ENCODE data around the gene RBM33.

The RBM33 gene

GRCh38 chr7:155800301-155800700 lies 155.8 kb downstream of the RBM33 start:
- no peaks in the 10 kb centered on the region for H3K9me3 Mint-ChIP-seq
- H3K4me1 Mint-ChIP-seq = peaks cover 13% of the 10 kb centered on the region
- H3K27me3 Mint-ChIP-seq (ENCODE audit: low read depth) = peaks cover 90% of the 10 kb centered on the region
- no peaks in the 10 kb centered on the region for H3K36me3 Mint-ChIP-seq (ENCODE audit: low read depth)
- no peak overlapping the region for H3K4me3 Mint-ChIP-seq
- TF ChIP-seq CTCF (IDR thresholded peaks at IDR 0.05; ENCODE audit: unreplicated experiment in 3 of 3) = no peak
- H3K27ac Mint-ChIP-seq = no peak overlapping the region

GRCh38 chr7:155800741-155801267 lies 156.3 kb downstream of the RBM33 start:
- Mint-ChIP-seq H3K4me1 (peaks cover 15% of the 10 kb centered on the region), H3K27me3 (ENCODE audit: low read depth) (peaks cover 90% of the 10 kb centered on the region), H3K36me3 (ENCODE audit: low read depth) (no peaks in the 10 kb centered on the region), H3K9me3 (no peaks in the 10 kb centered on the region), H3K27ac (no peak overlapping the region), H3K4me3 (no peak overlapping the region)
- no peak for TF ChIP-seq CTCF (IDR thresholded peaks at IDR 0.05; ENCODE audit: unreplicated experiment in 3 of 3)

- Mint-ChIP-seq H3K4me1 (peaks cover 19% of the 10 kb centered on the region), H3K4me3 (peak overlapping the region; percentile 26 to 52 (median 42)), H3K27ac (no peak overlapping the region), H3K27me3 (ENCODE audit: low read depth) (peaks cover 94% of the 10 kb centered on the region), H3K36me3 (ENCODE audit: low read depth) (no peaks in the 10 kb centered on the region), H3K9me3 (no peaks in the 10 kb centered on the region)
- no peak for TF ChIP-seq CTCF (IDR thresholded peaks at IDR 0.05; ENCODE audit: unreplicated experiment in 3 of 3)
These were observed 157.8 kb downstream of the RBM33 start for GRCh38 chr7:155802291-155802690.

GRCh38 chr7:155802906-155803417 lies 158.5 kb downstream of the RBM33 start:
- no peaks in the 10 kb centered on the region for H3K36me3 Mint-ChIP-seq (ENCODE audit: low read depth)
- H3K27me3 Mint-ChIP-seq (ENCODE audit: low read depth) = peaks cover 96% of the 10 kb centered on the region
- no peaks in the 10 kb centered on the region for H3K9me3 Mint-ChIP-seq
- H3K4me1 Mint-ChIP-seq = peaks cover 23% of the 10 kb centered on the region
- no peak overlapping the region for H3K27ac Mint-ChIP-seq
- no peak overlapping the region for H3K4me3 Mint-ChIP-seq
- TF ChIP-seq CTCF (IDR thresholded peaks at IDR 0.05; ENCODE audit: unreplicated experiment in 3 of 3) = no peak

- Mint-ChIP-seq H3K27me3 (ENCODE audit: low read depth) (peaks cover 95% of the 10 kb centered on the region), H3K27ac (no peak overlapping the region), H3K4me1 (peaks cover 24% of the 10 kb centered on the region), H3K4me3 (peak overlapping the region; percentile 79 to 83 (median 80)), H3K36me3 (ENCODE audit: low read depth) (no peaks in the 10 kb centered on the region), H3K9me3 (no peaks in the 10 kb centered on the region)
- TF ChIP-seq CTCF (IDR thresholded peaks at IDR 0.05; ENCODE audit: unreplicated experiment in 3 of 3) = no peak
These were observed 159.2 kb downstream of the RBM33 start for GRCh38 chr7:155803418-155804376.
